ENCODE data around the gene PNPLA2. TPM values are rescaled to one million over a fixed set of nuclear protein-coding genes. Genes with fewer than 3 reads are reported as not detected.

PNPLA2 gene
- total RNA-seq, 2 donors from 2014 or later = 61.8 to 115 TPM

DNA sequence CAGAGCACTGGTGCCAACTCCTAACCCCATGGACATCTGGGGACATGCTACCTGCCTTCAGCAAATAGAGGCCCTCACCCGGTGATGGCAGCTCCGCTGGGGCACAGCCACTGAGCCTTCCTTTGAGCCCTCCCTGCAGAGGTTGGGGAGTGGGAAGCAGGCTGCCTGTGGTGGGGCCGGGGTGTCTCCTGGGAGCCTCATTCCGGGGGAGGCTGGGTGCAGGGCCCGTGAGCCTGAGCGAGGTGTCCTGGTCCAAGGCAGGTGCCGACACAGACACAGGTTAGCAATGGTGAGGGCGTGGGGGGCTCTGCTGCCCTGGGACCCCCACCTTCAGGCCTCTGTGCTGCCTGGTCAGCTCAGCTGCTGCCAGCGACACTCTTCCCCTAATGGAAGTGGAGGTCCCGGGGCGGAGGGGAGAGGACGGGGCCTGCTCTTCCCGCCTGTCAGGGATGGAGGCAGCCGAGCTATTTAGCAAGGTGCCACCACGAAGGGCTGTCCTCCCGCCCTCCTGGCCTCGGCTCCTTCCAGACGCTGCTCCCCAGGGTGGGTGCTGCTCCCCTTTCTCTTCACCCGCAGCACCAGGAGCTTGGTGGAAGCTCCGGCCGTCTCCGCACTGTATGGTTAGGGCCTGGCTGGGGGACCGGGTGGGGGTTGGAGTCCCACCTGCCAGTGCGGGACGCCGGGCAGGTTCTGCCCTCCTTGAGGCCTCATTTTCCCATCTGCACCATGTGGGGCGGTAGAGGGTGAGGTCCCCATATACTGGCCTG is 35.2 kb downstream of the PNPLA2 start:
- Histone ChIP-seq H3K27me3 (replicated peaks; ENCODE audit: insufficient read depth) (no peaks in the 10 kb centered on the region), H3K27ac (no peak overlapping the region), H3K9me3 (no peaks in the 10 kb centered on the region), H3K4me3 (no peak overlapping the region), H3K4me1 (replicated peaks) (peaks cover 11% of the 10 kb centered on the region), H3K36me3 (no peaks in the 10 kb centered on the region)
- WGBS = 90% methylated on average over 27 of the region's 27 CpGs
- TF ChIP-seq POLR2A (IDR thresholded peaks at IDR 0.05) = no peak
- TF ChIP-seq POLR2AphosphoS5 (IDR thresholded peaks at IDR 0.05) = no peak
- no peak for DNase-seq (ENCODE audit: low spot score)
- intact Hi-C loops (cut with DNase I) = no loop called here

DNA sequence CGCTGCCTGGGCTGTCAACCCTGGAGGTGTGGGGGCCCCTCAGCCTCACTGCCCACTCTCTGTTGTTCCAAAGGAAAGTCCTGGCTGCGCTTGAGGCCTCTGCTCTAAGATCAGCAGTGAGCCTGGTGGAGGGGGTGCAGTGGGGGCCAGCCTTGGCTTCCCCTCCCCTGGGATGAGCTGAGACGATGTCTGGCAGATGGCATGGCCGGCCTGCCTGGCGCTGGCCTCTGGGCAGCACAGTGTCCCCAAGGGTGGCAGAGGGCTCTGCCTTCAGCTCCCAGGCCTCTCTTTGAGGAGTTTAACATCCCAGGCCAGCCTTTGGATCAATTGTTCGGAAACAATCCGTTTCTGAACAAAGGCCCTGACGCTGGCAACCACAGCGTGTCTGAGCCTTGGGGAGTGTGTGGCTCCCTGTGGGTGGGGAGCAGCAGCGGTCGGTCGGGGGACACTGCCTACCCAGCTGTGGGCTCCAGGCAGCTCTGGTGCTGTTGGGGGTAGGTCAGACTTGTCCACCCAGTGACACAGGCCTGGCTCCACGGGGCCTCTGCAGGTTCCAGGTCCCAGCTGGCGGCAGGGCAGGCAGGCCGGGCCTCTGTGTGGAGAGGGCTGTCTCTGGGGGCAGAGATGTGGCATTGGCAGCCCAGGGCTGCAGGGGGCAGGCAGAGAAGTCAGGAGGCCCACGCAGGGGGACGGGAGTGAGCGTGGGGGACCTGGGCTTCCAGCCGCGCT is 36.1 kb downstream of the PNPLA2 start:
- 82% methylated on average over 20 of the region's 20 CpGs for WGBS
- no peaks in the 10 kb centered on the region for H3K9me3 ChIP-seq
- H3K4me3 ChIP-seq = no peak overlapping the region
- peaks cover 7% of the 10 kb centered on the region for H3K4me1 ChIP-seq (replicated peaks)
- no peaks in the 10 kb centered on the region for H3K36me3 ChIP-seq
- no peaks in the 10 kb centered on the region for H3K27me3 ChIP-seq (replicated peaks; ENCODE audit: insufficient read depth)
- no peak for DNase-seq (ENCODE audit: low spot score)
- no peak overlapping the region for H3K27ac ChIP-seq
- no peak for TF ChIP-seq POLR2A (IDR thresholded peaks at IDR 0.05)
- no peak for TF ChIP-seq POLR2AphosphoS5 (IDR thresholded peaks at IDR 0.05)
- TF ChIP-seq, protein P1, sequence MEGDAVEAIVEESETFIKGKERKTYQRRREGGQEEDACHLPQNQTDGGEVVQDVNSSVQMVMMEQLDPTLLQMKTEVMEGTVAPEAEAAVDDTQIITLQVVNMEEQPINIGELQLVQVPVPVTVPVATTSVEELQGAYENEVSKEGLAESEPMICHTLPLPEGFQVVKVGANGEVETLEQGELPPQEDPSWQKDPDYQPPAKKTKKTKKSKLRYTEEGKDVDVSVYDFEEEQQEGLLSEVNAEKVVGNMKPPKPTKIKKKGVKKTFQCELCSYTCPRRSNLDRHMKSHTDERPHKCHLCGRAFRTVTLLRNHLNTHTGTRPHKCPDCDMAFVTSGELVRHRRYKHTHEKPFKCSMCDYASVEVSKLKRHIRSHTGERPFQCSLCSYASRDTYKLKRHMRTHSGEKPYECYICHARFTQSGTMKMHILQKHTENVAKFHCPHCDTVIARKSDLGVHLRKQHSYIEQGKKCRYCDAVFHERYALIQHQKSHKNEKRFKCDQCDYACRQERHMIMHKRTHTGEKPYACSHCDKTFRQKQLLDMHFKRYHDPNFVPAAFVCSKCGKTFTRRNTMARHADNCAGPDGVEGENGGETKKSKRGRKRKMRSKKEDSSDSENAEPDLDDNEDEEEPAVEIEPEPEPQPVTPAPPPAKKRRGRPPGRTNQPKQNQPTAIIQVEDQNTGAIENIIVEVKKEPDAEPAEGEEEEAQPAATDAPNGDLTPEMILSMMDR (IDR thresholded peaks at IDR 0.05) = no peak
- intact Hi-C loops (cut with DNase I) = no loop called here

DNA sequence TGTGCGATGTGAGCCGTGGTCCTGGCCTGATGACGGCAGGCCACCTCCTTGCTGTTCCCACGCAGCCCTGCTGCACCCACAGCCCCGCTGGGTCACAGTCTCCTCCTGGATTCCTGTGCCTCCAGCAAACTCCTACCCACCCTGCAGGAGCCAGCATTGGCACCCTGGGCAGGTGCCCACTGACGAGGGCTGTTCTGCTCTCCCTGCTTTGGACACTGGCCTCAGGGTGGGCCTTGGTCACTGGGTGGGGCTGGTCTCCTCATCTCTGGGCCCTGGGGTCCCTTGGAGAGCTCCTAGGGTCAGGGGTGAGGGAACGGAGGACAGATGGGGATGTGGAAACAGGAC is 36.6 kb downstream of the PNPLA2 start:
- TF ChIP-seq POLR2A (IDR thresholded peaks at IDR 0.05) (no peak), POLR2AphosphoS5 (IDR thresholded peaks at IDR 0.05) (no peak)
- TF ChIP-seq, protein P1 (IDR thresholded peaks at IDR 0.05) = no peak
- intact Hi-C loops (cut with DNase I) = no loop called here
- Histone ChIP-seq H3K27me3 (replicated peaks; ENCODE audit: insufficient read depth) (no peaks in the 10 kb centered on the region), H3K4me1 (replicated peaks) (peaks cover 4% of the 10 kb centered on the region), H3K27ac (no peak overlapping the region), H3K9me3 (no peaks in the 10 kb centered on the region), H3K36me3 (no peaks in the 10 kb centered on the region), H3K4me3 (no peak overlapping the region)
- 80% methylated on average over 7 of the region's 7 CpGs for WGBS
- no peak for DNase-seq (ENCODE audit: low spot score)

DNA sequence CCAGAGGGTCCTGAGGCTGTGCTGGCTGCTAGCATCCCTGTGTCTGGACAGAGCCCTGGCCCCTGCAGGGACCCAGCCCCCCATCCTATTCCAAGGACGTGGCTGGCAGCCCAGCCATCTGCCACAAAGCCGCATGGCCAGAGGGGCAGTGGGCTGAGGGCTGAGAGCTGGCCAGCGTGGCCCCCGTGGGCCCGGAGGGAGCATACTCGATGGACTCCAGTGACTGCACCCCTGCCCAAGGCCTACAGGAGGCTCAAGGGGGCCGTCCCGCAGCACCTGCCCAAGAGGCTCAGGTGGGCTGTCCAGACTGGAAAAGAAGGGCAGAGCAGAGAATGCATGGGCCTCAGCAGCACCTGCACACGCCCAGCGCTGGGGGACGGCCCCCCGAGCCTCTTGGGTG is 37.1 kb downstream of the PNPLA2 start:
- Histone ChIP-seq H3K9me3 (no peaks in the 10 kb centered on the region), H3K36me3 (no peaks in the 10 kb centered on the region), H3K4me3 (no peak overlapping the region), H3K27me3 (replicated peaks; ENCODE audit: insufficient read depth) (no peaks in the 10 kb centered on the region), H3K4me1 (replicated peaks) (no peaks in the 10 kb centered on the region), H3K27ac (no peak overlapping the region)
- intact Hi-C loops (cut with DNase I) = no loop called here
- TF ChIP-seq POLR2AphosphoS5 (IDR thresholded peaks at IDR 0.05) = no peak
- TF ChIP-seq POLR2A (IDR thresholded peaks at IDR 0.05) = no peak
- TF ChIP-seq, protein P1 (IDR thresholded peaks at IDR 0.05) = no peak
- DNase-seq (ENCODE audit: low spot score) = no peak
- 89% methylated on average over 12 of the region's 12 CpGs for WGBS

DNA sequence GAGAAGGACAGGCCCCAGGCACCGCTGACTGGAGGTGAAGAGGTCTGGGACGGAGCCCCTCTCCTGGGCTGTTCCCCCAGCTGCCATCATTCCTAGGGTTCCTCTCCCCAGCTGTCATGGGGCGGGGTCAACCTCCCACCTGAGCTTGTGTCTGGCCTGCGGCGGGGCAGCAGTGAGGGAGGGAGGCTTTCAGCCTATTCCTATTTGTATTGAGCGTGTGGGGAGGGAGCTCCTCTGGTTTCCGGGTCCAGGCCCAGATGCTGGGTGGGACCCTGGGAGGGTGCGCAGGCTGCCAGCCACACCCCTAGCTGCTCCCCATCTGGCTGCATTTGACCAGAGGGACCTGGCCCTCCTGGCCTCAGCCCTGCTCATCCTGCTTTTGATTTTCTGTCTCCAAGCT is 37.7 kb downstream of the PNPLA2 start:
- no peak for DNase-seq (ENCODE audit: low spot score)
- TF ChIP-seq POLR2A (IDR thresholded peaks at IDR 0.05) = no peak
- TF ChIP-seq, protein P1 (IDR thresholded peaks at IDR 0.05) = no peak
- TF ChIP-seq POLR2AphosphoS5 (IDR thresholded peaks at IDR 0.05) = no peak
- WGBS = 83% methylated on average over 8 of the region's 8 CpGs
- no peak overlapping the region for H3K4me3 ChIP-seq
- no peaks in the 10 kb centered on the region for H3K4me1 ChIP-seq (replicated peaks)
- H3K27me3 ChIP-seq (replicated peaks; ENCODE audit: insufficient read depth) = no peaks in the 10 kb centered on the region
- intact Hi-C loops (cut with DNase I) = no loop called here
- H3K27ac ChIP-seq = no peak overlapping the region
- H3K36me3 ChIP-seq = no peaks in the 10 kb centered on the region
- no peaks in the 10 kb centered on the region for H3K9me3 ChIP-seq
